A549 treated with AZD9567 at 1 μM for 4 hours (cell line): Measurements from ENCODE around the gene PIGS. TPM values are rescaled to one million over a fixed set of nuclear protein-coding genes. Genes with fewer than 3 reads are reported as not detected.

Source experiments
- total RNA-seq: library from RNA; stranded (reverse); fragments of 200-300 nt; extraction: Qiagen RNA extraction; gene quantifications from 5 replicates; pipeline ENCODE4 v1.2.3, GENCODE V29; 2022; ENCODE audit not compliant: insufficient read depth

Gene PIGS
- total RNA-seq, result 46.8 to 62.9 TPM (median 60.3 TPM) in 5 replicates

GRCh38 chr17:28571361-28572122, at the start of gene PIGS:
Gene PIGS, minus strand, starts transcription at chr17:28571524. Its CDS starts 28 bp downstream, at chr17:28571496.

GRCh38 chr17:28613931-28614381, 42.6 kb upstream of the PIGS start, which contains the start of gene RSKR:
Gene RSKR, minus strand, starts transcription at chr17:28614185. Its CDS starts 24 bp downstream, at chr17:28614161.

GRCh38 chr17:28598799-28599310, 27.5 kb upstream of the PIGS start, which contains the start of gene SPAG5:
Gene SPAG5, minus strand, starts transcription at chr17:28599025. Its CDS starts 79 bp downstream, at chr17:28598946.

GRCh38 chr17:28576758-28577465, 5.6 kb upstream of the PIGS start, which contains the start of gene ALDOC:
Gene ALDOC, minus strand, starts transcription at chr17:28576895. Its CDS starts 1,363 bp downstream, at chr17:28575532.

GRCh38 chr17:28552176-28552999, 18.9 kb downstream of the PIGS start, which contains the start of gene UNC119:
Gene UNC119, minus strand, starts transcription at chr17:28552624. Its CDS starts 67 bp downstream, at chr17:28552557.

GRCh38 chr17:28505986-28506665, 65.2 kb downstream of the PIGS start, which contains the start of gene FOXN1:
Gene FOXN1, plus strand, starts transcription at chr17:28506348. Its CDS starts 17,622 bp downstream, at chr17:28523970.

Other genes starting within 250 kb of the PIGS start
- 41.1 to 61.7 TPM (median 52.7 TPM) in 5 replicates for gene IFT20, start 236.1 kb downstream of the PIGS start, total RNA-seq
- 41.6 to 53.0 TPM (median 46.8 TPM) in 5 replicates for gene TNFAIP1, start 235.8 kb downstream of the PIGS start, total RNA-seq
- 146 to 165 TPM (median 162 TPM) in 5 replicates for gene POLDIP2, start 214.0 kb downstream of the PIGS start, total RNA-seq
- not detected in 5 replicates for gene SEBOX, start 206.3 kb downstream of the PIGS start, total RNA-seq
- 12.7 to 19.7 TPM (median 18.9 TPM) in 5 replicates for gene VTN, start 201.2 kb downstream of the PIGS start, total RNA-seq
- 3.9 to 7.0 TPM (median 5.4 TPM) in 5 replicates for gene SARM1, start 199.8 kb downstream of the PIGS start, total RNA-seq
- 18.4 to 20.5 TPM (median 20.2 TPM) in 5 replicates for gene SLC46A1, start 165.3 kb downstream of the PIGS start, total RNA-seq
- gene SLC13A2, start 97.9 kb downstream of the PIGS start, total RNA-seq, result 0.05 to 0.14 TPM (median 0.09 TPM) in 4 of 5 replicates, not detected in the other
- gene FOXN1, start 65.2 kb downstream of the PIGS start, total RNA-seq, result 0.03 TPM in 1 of 5 replicates, not detected in the others
- gene UNC119, start 18.9 kb downstream of the PIGS start, total RNA-seq, result 27.2 to 39.1 TPM (median 33.2 TPM) in 5 replicates
- 2.1 to 2.7 TPM (median 2.5 TPM) in 5 replicates for gene ALDOC, start 5.4 kb upstream of the PIGS start, total RNA-seq
- gene SPAG5, start 27.5 kb upstream of the PIGS start, total RNA-seq, result 69.9 to 80.7 TPM (median 71.9 TPM) in 5 replicates
- gene RSKR, start 42.7 kb upstream of the PIGS start, total RNA-seq, result 1.1 to 4.9 TPM (median 4.1 TPM) in 5 replicates
- gene BLTP2, start 73.6 kb upstream of the PIGS start, total RNA-seq, result 46.5 to 62.0 TPM (median 59.7 TPM) in 5 replicates
- 83.7 to 94.3 TPM (median 89.3 TPM) in 5 replicates for gene SDF2, start 90.4 kb upstream of the PIGS start, total RNA-seq
- 66.6 to 77.0 TPM (median 73.8 TPM) in 5 replicates for gene SUPT6H, start 90.7 kb upstream of the PIGS start, total RNA-seq
- 1.2 to 1.7 TPM (median 1.5 TPM) in 4 of 5 replicates, not detected in the other for gene PROCA1, start 140.4 kb upstream of the PIGS start, total RNA-seq
- gene RAB34, start 146.3 kb upstream of the PIGS start, total RNA-seq, result 212 to 240 TPM (median 228 TPM) in 5 replicates
- gene RPL23A, start 148.5 kb upstream of the PIGS start, total RNA-seq, result 2,109 to 2,400 TPM (median 2,196 TPM) in 5 replicates
- gene TLCD1, start 154.7 kb upstream of the PIGS start, total RNA-seq, result 23.6 to 50.7 TPM (median 44.7 TPM) in 5 replicates
- 4.0 to 4.9 TPM (median 4.6 TPM) in 5 replicates for gene NEK8, start 157.3 kb upstream of the PIGS start, total RNA-seq
- 40.7 to 94.4 TPM (median 89.2 TPM) in 5 replicates for gene TRAF4, start 172.5 kb upstream of the PIGS start, total RNA-seq